DOHH2 (cell line): Measurements from ENCODE around the gene CSAD.

Source experiments
- CTCF ChIP-seq: fragments of 200-600 bp; sonication (generic); IDR thresholded peaks from one replicate; pipeline ENCODE4 v1.5.1; 2014; ENCODE audit warnings: antibody characterized with exemption, mild to moderate bottlenecking, low read depth, low read length; ENCODE audit not compliant: poor library complexity, severe bottlenecking
- EZH2phosphoT487 ChIP-seq: fragments of 200-600 bp; sonication (generic); IDR thresholded peaks from 2 replicates; pipeline ENCODE4 v1.6.1; 2017; ENCODE audit warnings: borderline replicate concordance, mild to moderate bottlenecking, antibody characterized with exemption, low read length, moderate library complexity, mixed read lengths

GRCh38 chr12:53159195-53159839 is 21.4 kb downstream of the CSAD start:
- no peak for TF ChIP-seq EZH2phosphoT487
- peak; percentile 99 for TF ChIP-seq CTCF
